Ammon's horn (tissue), 1 donor: ENCODE measurements around the gene CEACAM8.
A peak's percentile ranks its signal among the peaks of the same experiment; 100 is the strongest.
"Not testable (repeated sequence)": the region's sequence is repeated elsewhere in the genome, so short reads cannot be mapped to it uniquely, and the experiment has no call there.

ENCODE experiments used
- DNase-seq: peaks from one replicate; pipeline ENCODE4 v3.0.0-alpha.2; 2016; ENCODE audit warnings: low spot score

The CEACAM8 gene

DNA sequence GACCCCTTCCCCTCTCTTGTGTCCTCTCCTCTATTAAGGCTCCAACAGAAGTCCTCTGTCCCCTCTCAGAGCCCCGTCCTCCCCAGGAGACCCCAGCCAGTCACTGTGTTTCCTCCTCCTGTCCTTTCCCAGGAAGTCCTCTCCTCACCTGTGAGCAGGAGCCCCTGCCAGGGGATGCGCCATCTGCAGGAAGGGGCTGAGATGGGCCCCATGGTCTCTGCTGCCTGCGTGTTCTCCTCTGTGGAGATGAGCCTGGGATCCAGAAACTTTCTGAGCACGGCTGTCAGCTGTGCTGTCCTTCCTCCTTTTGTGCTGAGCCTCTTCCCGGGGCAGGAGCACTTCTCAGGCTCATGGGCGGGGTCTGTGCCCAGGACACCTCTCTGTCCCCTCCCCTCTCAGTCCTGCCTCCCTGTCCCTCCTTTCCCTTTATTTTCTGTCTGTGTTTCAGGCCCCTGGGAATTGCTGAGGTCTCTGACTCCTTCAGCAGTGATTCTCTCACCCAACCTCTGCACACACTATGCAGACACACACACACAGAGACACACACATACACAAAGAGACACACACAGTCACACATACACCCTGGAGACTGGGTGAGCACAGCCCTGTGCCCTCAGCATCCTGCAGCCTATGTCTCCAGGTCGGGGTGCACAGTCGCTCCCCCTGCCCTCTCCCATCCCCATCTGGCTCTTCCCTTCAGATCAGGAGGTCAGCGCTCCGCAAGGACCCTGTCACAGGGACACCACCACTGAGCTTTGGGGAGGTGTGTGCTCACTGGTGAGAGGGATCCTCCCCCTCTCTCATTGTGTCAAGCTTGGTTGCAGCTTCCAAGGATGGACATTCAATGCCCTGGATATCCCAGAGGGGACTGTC lies at the start of gene CEACAM8:
Gene CEACAM8, minus strand, starts transcription at position 308 of the 873 bp plus-strand sequence. Its CDS starts 96 bp downstream, at position 212.
- no peak for DNase-seq

DNA sequence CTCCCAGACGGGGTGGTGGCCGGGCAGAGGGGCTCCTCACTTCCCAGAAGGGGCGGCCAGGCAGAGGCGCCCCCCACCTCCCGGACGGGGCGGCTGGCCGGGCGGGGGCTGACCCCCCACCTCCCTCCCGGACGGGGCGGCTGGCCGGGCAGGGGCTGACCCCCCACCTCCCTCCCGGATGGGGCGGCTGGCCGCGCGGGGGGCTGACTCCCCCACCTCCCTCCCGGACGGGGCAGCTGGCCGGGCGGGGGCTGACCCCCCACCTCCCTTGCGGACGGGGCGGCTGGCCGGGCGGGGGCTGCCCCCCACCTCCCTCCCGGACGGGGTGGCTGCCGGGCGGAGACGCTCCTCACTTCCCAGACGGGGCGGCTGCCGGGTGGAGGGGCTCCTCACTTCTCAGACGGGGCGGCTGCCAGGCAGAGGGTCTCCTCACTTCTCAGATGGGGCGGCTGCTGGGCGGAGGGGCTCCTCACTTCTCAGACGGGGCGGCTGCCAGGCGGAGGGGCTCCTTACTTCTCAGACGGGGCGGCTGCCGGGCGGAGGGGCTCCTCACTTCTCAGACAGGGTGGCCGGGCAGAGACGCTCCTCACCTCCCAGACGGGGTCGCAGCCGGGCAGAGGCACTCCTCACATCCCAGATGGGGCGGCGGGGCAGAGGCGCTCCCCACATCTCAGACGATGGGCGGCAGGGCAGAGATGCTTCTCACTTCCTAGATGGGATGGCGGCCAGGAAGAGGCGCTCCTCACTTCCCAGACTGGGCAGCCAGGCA lies 44.8 kb upstream of the CEACAM8 start:
- not testable (repeated sequence) for DNase-seq

DNA sequence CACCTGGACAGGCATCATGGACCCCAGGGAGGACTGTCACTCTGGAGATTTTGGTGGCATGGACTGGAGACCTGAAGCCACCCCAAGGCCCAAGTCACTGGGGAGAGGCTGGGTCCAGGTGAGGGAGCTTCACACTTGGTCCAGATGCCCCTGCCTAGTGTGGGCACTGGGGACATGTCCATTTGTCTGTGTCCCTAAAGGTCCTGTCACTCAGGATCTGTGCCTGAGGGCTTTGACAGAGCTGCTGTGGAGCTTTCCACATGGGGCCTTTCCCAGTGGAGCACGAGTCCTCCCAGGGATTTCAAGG lies 40.5 kb upstream of the CEACAM8 start:
- no peak for DNase-seq

DNA sequence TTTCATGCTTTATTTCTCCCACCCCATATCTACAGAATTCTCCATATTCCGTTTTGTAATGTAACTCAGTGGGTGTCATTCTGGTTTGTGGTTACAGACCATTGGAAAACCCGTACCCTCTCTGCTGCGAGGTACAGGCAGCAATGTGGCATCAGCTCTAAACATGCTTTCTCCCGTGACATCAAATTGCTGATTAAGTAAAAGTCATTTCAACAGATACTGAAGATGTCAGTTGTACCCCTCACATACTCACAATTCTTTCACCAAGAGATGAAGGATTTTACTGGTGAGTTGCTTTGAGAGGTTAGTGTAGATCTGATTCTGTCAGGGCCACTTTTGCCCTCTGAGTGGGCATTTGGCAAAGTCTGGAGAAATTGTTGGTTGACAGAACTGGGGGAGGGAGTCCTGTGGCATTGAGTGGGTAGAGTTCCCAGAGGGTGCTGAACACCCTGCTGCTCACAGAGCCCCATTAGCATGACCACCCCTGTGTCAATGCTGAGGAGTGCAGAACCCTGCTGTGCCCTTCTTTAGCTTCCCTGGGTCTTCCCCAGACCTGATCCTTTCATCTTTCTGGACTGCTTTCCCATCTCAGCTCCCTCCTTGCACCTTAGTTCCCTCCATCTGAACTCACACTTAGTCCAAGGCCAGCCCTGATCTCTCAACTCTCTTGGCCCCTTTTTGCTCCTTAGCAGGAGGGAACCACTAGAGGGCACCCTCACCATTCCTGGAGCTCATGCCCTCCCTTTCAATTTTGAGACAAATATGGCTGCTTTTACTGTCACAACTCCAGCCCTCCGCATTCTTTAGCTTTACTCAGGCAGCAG lies 39.9 kb upstream of the CEACAM8 start:
- DNase-seq: no peak

DNA sequence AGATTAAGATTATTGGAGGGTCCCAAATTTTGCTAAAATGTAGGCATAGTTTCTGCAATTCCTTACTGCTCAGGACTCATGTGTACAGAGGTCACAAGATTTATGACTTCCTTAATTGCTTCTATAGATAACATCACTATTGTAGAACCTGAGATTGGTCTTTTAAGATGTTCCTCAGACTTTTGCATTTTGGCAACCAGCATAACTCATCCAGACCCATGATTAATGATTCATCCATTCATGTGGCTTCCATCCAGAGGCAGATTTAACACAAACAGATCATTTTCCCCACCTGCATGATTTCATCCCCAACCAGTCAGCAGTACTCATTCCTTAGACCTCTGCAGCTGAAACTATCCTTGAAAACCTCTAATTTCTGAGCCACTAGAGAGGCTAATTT lies 34.5 kb upstream of the CEACAM8 start:
- no peak for DNase-seq

DNA sequence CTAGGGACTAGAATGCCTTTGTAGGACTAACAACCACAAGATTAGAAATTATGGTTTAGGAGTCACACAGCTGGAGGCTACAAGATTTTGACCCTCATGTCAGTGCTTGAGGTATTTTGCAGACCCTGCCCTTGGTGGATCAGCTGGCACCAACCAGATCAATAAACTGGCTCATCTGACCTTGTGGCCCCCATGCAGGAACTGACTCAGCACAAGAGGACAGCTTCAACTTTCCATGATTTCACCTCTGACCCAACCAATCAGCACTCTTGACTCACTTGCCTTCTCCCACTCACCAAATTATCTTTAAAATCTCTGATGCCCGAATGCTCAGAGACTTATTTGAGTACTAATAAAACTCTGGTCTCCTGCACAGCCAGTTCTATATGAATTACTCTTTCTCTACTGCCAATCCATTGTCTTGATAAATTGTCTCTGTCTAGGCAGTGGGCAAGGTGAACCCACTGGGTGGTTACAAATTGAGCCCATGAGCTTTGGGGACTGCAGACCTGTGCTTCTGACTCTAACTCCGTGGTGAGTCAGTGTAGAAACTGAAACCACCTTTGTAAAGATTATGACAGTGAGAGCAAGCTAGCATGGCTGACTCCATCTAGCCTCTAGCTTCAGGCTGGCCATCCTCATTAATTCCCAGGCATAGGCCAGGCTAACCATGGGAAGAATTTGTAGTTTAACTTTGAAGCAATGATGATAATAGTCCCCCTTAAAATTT lies 33.9 kb upstream of the CEACAM8 start:
- no peak for DNase-seq

DNA sequence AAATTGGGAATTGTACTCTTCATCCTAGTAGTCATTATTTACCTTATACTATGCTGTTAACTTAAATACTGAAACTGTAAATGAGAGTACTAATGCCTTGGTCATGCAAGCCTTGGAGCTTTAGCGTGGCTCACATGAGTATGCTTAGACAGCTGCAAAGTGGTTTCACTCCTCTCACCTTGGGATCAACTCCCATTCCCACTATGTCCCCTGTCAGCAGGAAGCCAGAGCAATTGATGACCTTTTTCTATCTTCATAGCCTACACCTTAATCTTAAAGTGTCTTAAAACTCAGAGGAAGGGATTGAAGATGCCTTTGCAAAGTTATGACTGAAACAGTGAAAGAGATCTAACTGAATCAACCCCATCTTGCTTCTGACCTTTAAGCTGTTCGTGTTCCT lies 33.2 kb upstream of the CEACAM8 start:
- no peak for DNase-seq

DNA sequence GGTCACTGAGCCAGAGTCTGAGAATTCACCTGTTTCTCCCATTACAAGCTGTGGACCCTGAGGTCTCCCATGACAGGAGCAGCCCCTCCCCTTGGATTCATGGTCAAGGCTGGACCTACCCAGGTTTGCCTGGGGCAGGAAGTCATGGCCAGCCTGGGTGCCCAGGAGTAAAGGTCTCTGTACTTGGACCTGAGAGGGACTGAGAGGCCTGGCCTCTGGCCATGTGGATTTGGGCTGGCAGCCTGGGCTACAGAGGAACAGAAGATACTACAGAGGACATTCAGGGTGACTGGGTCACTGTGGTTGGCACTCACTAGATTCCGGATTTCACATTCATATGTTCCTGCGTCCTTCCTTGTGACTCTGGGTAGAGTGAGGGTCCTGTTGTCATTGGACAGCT lies 31.5 kb upstream of the CEACAM8 start:
- DNase-seq: no peak

DNA sequence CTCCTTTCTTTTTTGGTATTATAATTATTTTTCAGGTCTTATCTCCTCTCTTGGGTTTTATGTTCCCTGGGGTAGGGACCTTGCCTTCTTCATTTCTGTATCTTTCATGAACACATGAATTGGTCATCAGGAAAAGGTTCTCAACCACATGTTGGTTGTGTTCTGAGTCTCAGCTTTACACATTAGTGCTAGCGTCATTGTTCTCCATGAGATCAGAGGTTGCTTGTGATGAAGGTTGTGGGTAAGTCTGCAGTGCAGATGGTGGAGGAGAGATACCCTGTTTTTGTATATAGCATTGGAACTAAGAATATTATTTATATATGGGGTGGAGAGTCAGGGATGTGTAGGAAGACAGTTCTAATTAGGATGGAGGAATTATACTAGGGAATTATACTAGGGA lies 24.5 kb upstream of the CEACAM8 start:
- DNase-seq: no peak

DNA sequence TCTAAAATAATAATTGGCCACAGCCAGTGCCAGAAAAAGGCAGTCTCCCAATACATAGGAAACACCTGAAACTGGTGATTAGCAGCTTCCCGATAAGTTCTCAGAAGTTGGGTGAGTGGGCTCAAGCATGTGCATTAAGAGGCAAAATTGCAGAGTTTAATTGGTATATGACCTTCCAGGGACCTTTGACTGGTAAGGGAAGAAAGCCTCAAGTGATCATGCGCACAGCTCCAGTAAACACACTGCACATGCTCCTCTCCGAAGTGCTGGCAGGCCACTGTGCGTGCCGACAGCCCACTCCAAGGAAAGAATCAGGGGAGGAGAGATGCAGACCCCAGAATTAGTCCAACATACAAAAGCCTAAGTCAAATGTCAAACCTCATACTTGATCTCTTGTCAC lies 18.9 kb upstream of the CEACAM8 start:
- no peak for DNase-seq

DNA sequence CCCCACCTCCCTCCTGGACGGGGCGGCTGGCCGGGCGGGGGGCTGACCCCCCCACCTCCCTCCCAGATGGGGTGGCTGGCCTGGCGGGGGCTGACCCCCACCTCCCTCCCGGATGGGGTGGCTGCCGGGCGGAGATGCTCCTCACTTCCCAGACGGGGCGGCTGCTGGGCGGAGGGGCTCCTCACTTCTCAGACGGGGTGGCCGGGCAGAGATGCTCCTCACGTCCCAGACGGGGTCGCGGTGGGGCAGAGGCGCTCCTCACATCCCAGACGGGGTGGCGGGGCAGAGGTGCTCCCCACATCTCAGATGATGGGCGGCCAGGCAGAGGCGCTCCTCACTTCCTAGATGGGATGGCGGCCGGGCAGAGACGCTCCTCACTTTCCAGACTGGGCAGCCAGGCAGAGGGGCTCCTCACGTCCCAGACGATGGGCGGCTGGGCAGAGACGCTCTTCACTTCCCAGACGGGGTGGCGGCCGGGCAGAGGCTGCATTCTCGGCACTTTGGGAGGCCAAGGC lies 15.7 kb upstream of the CEACAM8 start:
- DNase-seq: not testable (repeated sequence)

DNA sequence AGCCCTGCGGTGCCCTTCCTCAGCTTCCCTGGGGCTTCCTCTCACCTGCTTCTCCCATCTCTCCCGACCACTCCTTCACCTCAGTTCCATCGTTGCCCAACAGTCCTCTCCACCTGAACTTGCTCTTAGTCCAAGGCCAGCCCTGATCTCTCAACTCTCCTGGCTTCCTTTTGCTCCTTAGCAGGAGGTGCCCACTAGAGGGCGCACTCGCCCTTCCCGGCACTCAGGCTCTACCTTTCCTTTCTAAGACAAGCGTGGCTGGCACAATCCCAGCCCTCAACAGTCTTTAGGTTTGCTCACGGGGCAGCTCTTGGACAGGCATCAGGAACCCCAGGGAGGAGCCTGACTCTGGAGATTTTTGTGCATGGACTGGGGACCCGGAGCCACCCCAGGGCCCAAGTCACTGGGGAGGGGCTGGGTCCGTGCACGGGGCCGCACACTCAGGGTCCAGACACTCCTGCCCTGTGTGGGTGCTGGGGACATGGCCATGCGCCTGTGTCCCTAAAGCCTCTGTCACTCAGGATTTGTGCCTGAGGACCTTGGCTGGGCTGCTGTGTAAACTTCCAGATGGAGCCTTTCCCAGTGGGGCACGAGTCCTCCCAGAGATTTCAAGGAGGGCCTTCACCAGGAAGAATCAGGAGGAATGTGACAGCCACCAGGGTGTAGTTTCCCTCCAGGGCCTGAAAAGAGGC lies 12.1 kb upstream of the CEACAM8 start:
- DNase-seq: peak; percentile 54

DNA sequence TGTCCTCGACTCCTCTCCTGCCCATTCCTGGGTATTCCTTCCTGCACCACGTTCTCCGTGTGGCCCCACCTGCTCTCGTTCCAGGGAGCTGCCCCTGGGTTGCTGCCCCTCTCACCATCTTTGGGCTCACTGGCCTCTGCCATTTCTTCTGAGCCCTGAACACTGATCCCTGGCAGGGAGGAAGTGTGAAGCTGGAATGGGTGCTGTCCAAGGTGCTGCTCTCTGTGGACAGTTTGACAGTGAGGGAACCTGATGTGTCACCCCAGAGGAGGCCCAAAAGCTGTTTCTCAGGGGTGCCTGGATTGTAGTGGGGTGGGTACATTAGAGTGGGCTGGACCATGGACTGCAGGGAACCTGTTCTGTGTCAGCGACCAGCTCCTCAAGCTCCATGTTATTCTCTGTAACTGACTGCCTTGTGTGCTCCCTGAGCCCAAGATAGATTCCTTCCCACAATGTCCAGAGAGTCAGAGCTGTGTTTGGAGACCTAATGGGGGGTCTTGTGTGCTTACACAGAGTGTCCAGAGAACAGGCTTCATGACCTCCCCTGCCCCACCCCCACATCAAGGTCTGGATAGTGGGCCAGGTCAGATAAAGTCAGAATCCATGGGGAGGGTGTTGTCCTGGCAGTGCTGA lies 7.2 kb upstream of the CEACAM8 start:
- DNase-seq: no peak

DNA sequence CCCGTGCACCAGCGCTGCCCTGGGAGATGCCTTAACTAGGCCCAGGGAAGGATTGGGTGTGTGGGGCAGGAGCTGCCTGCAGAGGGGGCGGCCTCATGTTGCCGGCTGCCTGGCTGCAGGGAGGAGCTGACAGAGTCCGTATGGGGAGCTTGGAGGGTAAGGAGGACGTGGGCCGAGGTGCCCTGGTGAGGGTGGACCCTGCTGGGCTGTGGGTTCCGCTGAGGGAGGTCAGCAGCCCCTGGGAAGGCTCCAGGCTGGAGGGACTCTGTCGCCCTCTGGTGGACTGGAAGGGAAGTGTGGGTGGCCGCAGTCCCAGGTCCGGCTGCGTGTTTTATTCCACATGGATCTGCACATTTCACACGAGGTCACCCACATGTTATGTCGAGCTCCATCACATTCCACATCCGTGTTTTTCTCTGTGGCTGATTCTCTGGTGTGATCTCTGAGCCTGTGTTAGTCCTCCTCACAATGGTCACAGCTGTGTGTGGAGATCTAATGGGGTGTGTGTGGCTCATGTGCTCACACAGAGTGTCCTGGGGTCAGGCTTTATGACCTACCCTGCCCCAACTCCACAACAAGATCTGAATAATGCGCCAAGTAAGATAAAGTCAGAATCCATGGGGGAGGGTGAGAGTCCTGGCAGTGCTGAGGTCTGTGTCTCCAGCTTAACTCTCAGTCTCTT lies 1.8 kb upstream of the CEACAM8 start:
- peak; percentile 33 for DNase-seq

DNA sequence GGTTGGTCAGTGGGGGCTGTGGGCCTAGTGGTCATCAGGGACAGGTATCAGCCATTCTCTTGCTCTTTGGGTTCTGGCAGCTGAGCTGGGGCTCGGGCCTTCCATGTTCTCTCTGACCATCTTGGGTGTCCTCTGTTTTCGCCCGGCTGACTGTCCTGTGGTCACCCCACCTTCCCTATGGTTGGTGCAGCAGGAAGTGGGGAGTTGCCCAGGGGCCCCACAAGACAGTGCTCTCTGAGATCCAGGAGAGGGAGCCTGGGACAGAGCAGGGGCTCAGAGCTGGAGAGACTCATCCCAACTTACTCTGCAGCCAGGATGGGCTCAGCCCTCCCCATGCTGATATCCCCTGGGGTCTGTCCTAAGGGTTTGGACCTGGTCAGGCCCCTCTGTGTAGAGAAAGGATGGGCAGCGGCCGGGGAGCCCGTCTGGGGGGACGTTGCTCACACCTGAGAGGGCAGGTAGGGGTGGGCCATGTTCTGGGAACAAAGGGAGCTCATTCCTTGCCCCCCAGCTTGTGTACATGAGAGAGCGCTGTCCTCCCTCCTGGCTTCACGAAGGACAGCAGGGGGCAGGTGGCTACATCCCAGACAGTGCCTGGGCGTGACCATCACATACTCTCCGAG lies 937 bp upstream of the CEACAM8 start:
- no peak for DNase-seq

DNA sequence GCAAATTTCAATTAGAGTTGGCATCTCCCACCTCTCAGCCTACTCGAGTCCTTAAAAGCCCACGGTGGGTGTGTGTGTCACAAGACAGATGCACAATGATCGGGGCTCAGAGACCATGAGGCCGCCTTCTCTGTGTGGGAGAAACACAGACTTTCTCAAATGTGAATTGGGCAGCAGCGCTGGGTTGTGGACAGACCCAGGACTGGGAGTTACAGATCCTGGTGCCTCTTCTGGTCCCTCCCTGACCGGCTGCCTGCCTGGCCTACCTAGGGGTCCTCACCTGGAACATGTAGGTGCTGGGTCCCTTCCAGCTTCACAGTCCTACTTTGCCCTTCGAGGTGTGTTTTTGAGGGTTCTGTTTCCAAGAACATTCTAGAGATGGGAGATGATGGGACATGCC lies 4.9 kb downstream of the CEACAM8 start:
- no peak for DNase-seq

DNA sequence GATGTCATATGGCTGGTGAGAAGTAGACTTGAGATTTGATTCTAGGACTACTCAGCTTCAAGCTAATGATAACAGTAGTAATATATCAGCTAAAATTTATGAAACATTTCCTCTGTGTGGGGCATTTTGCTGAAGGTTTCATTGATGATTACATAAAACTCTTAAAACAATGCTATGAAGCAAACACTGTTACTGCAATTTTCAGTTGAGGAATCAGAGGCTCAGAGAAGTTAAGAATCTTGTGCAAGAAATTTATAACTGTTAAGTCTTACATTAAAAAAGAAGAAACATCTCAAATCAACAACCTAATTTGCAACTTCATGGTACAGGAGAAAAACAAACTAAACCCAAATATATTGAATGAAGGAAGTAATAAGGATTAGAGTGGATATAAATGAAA lies 10.3 kb downstream of the CEACAM8 start:
- no peak for DNase-seq

DNA sequence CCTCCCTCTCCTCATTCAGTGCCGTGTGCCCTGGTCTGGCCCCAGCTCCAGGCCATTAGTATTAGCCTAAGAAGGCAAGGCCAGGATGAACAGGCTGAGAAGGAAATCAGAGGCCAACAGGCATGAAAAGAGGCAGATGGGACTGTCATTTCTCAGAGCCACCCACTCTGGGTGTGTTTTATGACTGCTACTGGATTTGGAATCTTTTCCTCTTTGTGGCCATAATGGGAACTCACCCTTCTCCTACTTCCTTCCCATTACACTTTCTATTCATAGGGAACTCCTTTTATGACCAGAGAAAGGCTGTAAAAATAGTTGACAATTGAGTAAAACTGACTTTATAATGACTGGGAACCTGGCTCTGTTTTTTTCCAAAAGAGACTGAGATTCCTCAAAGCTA lies 17.7 kb downstream of the CEACAM8 start:
- no peak for DNase-seq

DNA sequence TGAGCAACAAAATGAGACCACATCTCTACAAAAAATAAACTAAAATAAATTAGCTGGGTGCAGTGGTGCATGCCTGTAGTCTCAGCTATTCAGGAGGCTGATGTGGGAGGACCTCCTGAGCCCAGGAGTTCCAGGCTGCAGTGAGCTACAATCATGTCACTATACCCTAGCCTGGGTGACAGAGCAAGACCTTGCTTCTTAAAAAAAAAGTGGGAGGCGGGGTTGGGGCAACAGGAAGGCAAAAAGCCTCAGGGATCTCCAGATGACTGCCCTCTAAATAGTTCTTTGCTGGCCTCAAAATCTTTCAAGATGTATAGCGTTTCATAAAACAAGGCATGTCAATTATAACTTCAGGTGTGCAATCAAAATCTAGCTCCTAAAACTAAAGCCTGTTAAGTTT lies 18.5 kb downstream of the CEACAM8 start:
- no peak for DNase-seq

DNA sequence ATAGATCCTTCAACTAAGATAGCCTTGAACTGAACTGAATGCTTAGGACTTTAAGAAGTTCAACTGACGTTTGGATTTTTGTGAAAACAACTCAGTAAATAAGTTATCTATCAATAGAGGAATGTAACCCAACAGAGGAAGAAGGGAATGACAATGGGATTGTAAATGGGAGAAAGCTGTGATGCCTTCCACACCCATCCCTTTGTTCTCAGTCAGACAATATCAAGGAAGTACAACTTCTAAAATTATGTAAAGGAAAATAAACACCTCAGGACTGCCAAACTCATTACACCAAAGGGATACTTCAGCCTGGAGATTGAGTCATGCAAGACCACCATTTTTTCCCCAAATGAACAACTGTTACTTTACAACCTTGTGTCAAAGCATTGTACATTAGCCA lies 21.1 kb downstream of the CEACAM8 start:
- DNase-seq: no peak
